ENCODE measurements around the gene WDSUB1.

Gene WDSUB1

GRCh38 chr2:159267921-159268320 lies 18.6 kb downstream of the WDSUB1 start:
- no peak for DNase-seq (ENCODE audit: low read depth in 2 of 2)

- no peak for DNase-seq (ENCODE audit: low read depth in 2 of 2)
Measured at GRCh38 chr2:159266554-159266953, 19.9 kb downstream of the WDSUB1 start.

- no peak for DNase-seq (ENCODE audit: low read depth in 2 of 2)
Measured at GRCh38 chr2:159265171-159265576, 21.3 kb downstream of the WDSUB1 start.

GRCh38 chr2:159262904-159263303 lies 23.6 kb downstream of the WDSUB1 start:
- no peak for DNase-seq (ENCODE audit: low read depth in 2 of 2)

GRCh38 chr2:159262226-159262625 lies 24.3 kb downstream of the WDSUB1 start:
- no peak for DNase-seq (ENCODE audit: low read depth in 2 of 2)

- no peak for DNase-seq (ENCODE audit: low read depth in 2 of 2)
Measured at GRCh38 chr2:159256159-159256558, 30.3 kb downstream of the WDSUB1 start.

- no peak for DNase-seq (ENCODE audit: low read depth in 2 of 2)
Measured at GRCh38 chr2:159252905-159253304, 33.6 kb downstream of the WDSUB1 start.

GRCh38 chr2:159251296-159252173 lies 35.0 kb downstream of the WDSUB1 start:
- no peak for DNase-seq (ENCODE audit: low read depth in 2 of 2)

- DNase-seq (ENCODE audit: low read depth in 2 of 2) = no peak
Measured at GRCh38 chr2:159249990-159250715, 36.4 kb downstream of the WDSUB1 start.

- DNase-seq (ENCODE audit: low read depth in 2 of 2) = no peak
Measured at GRCh38 chr2:159246325-159246988, 40.0 kb downstream of the WDSUB1 start.

GRCh38 chr2:159243529-159243928 lies 43.0 kb downstream of the WDSUB1 start:
- no peak for DNase-seq (ENCODE audit: low read depth in 2 of 2)

GRCh38 chr2:159234868-159235267 lies 51.6 kb downstream of the WDSUB1 start:
- no peak for DNase-seq (ENCODE audit: low read depth in 2 of 2)

GRCh38 chr2:159232456-159233170 lies 53.9 kb downstream of the WDSUB1 start:
- DNase-seq (ENCODE audit: low read depth in 2 of 2) = no peak

- DNase-seq (ENCODE audit: low read depth in 2 of 2) = no peak
Measured at GRCh38 chr2:159230145-159230877, 56.2 kb downstream of the WDSUB1 start.

- no peak for DNase-seq (ENCODE audit: low read depth in 2 of 2)
Measured at GRCh38 chr2:159229476-159230144, 56.9 kb downstream of the WDSUB1 start.

- DNase-seq (ENCODE audit: low read depth in 2 of 2) = no peak
Measured at GRCh38 chr2:159228081-159228581, 58.4 kb downstream of the WDSUB1 start.

GRCh38 chr2:159227467-159227866 lies 59.0 kb downstream of the WDSUB1 start:
- DNase-seq (ENCODE audit: low read depth in 2 of 2) = no peak

GRCh38 chr2:159226608-159227385 lies 59.7 kb downstream of the WDSUB1 start:
- DNase-seq (ENCODE audit: low read depth in 2 of 2) = no peak

GRCh38 chr2:159226059-159226461 lies 60.4 kb downstream of the WDSUB1 start:
- no peak for DNase-seq (ENCODE audit: low read depth in 2 of 2)
